Measurements from ENCODE around the gene CACNB4.

CACNB4 gene

GRCh38 chr2:151952691-151953456 is 146.0 kb downstream of the CACNB4 start:
- ChIA-PET CTCF (no interaction called here), POLR2A (no interaction called here)
- DNase-seq (ENCODE audit: extremely low spot score), result no peak
- TF ChIP-seq ZNF384 (IDR thresholded peaks at IDR 0.05) (no peak), NFRKB (IDR thresholded peaks at IDR 0.05) (no peak), CTBP1 (IDR thresholded peaks at IDR 0.05; ENCODE audit: borderline replicate concordance) (no peak), FOXA1 (IDR thresholded peaks at IDR 0.05) (no peak), TARDBP (IDR thresholded peaks at IDR 0.05) (no peak), ARNT (IDR thresholded peaks at IDR 0.05) (no peak), PKNOX1 (IDR thresholded peaks at IDR 0.05) (no peak), BHLHE40 (IDR thresholded peaks at IDR 0.05; ENCODE audit: borderline replicate concordance) (no peak), LEF1 (IDR thresholded peaks at IDR 0.05; ENCODE audit: borderline replicate concordance) (no peak), SUZ12 (IDR thresholded peaks at IDR 0.05) (no peak), FOXK2 (IDR thresholded peaks at IDR 0.05) (no peak), HDGF (IDR thresholded peaks at IDR 0.05; ENCODE audit: borderline replicate concordance) (no peak), L3MBTL2 (conservative IDR thresholded peaks at IDR 0.05) (no peak), SP1 (IDR thresholded peaks at IDR 0.05) (no peak), FOXM1 (IDR thresholded peaks at IDR 0.05; ENCODE audit: borderline replicate concordance) (no peak), ELF4 (IDR thresholded peaks at IDR 0.05) (no peak)

DNA sequence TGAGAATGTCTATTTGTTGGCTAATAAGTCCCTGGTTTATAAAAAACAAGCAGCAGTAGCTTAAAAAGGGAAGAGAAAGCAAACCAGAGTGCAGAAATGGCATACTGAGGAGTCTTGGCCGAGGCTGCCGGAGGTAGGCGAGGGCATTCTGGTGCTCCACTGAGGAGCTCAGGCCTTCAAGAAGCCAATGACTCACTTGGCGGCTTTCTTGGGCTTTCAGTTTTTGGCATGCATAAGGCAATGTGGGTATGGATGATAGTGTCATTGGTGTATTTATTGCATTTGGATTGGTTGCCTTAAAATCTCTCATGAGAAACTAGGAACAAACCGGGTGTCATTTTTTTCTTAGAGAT is 151.1 kb downstream of the CACNB4 start:
- POLR2A ChIA-PET, result no interaction called here
- no peak for DNase-seq (ENCODE audit: extremely low spot score)
- no peak for TF ChIP-seq FOXA1 (IDR thresholded peaks at IDR 0.05)
- no peak for TF ChIP-seq CTBP1 (IDR thresholded peaks at IDR 0.05; ENCODE audit: borderline replicate concordance)
- no peak for TF ChIP-seq SP1 (IDR thresholded peaks at IDR 0.05)
- no peak for TF ChIP-seq ZNF384 (IDR thresholded peaks at IDR 0.05)
- no peak for TF ChIP-seq FOXK2 (IDR thresholded peaks at IDR 0.05)
- no peak for TF ChIP-seq NFRKB (IDR thresholded peaks at IDR 0.05)
- TF ChIP-seq ELF4 (IDR thresholded peaks at IDR 0.05), result no peak
- no peak for TF ChIP-seq PKNOX1 (IDR thresholded peaks at IDR 0.05)
- TF ChIP-seq SUZ12 (IDR thresholded peaks at IDR 0.05), result no peak
- CTCF ChIA-PET, result interaction anchor here (0.9 to 1.1 kb wide), 4 partner anchors 10 to 24 kb away, joined by 3 to 4 read pairs (median 4); no protein-coding TSS in a partner anchor

GRCh38 chr2:151946899-151947812 is 151.7 kb downstream of the CACNB4 start:
- CTCF ChIA-PET, result interaction anchor here (0.9 to 1.1 kb wide), 4 partner anchors 11 to 24 kb away, joined by 3 to 4 read pairs (median 4); no protein-coding TSS in a partner anchor
- no peak for TF ChIP-seq L3MBTL2 (conservative IDR thresholded peaks at IDR 0.05)
- no peak for TF ChIP-seq LEF1 (IDR thresholded peaks at IDR 0.05; ENCODE audit: borderline replicate concordance)
- TF ChIP-seq ELF4 (IDR thresholded peaks at IDR 0.05), result no peak
- no peak for TF ChIP-seq SUZ12 (IDR thresholded peaks at IDR 0.05)
- peak; percentile 72 for DNase-seq (ENCODE audit: extremely low spot score)
- POLR2A ChIA-PET, result no interaction called here

DNA sequence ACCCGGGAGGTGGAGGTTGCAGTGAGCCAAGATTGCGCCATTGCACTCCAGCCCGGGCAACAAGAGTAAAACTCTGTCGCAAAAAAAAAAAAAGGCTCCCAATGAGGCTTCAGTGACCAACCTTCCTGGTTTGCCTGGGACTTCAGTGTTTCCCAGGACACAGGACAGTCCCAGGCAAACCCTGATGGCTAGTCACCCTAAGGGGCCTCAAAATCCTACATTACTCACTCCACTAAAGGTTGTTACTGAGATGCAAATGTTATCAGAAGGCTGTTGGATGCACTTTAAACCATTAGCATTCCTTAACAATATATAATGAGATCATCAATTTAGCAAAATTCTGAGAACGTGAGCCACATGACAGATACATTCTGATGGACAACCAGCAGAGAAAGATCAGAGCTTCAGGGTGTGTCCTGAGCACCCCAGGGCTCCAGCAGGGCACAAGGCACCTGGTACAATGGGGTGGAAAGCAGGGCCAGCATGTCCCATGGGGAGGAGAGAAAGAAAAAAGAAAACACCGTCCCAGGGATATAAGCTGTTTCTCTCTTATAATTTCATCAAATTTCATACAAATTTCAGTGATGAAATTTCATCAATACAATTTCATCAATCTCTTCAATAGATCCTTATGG is 152.5 kb downstream of the CACNB4 start:
- TF ChIP-seq LEF1 (IDR thresholded peaks at IDR 0.05; ENCODE audit: borderline replicate concordance) (no peak), ELF4 (IDR thresholded peaks at IDR 0.05) (no peak), SP1 (IDR thresholded peaks at IDR 0.05) (no peak), L3MBTL2 (conservative IDR thresholded peaks at IDR 0.05) (no peak), ARNT (IDR thresholded peaks at IDR 0.05) (no peak), CTBP1 (IDR thresholded peaks at IDR 0.05; ENCODE audit: borderline replicate concordance) (no peak), HDGF (IDR thresholded peaks at IDR 0.05; ENCODE audit: borderline replicate concordance) (no peak), ZNF384 (IDR thresholded peaks at IDR 0.05) (no peak), TARDBP (IDR thresholded peaks at IDR 0.05) (no peak), PKNOX1 (IDR thresholded peaks at IDR 0.05) (no peak), NFRKB (IDR thresholded peaks at IDR 0.05) (no peak), FOXM1 (IDR thresholded peaks at IDR 0.05; ENCODE audit: borderline replicate concordance) (no peak), FOXK2 (IDR thresholded peaks at IDR 0.05) (no peak), FOXA1 (IDR thresholded peaks at IDR 0.05) (no peak), BHLHE40 (IDR thresholded peaks at IDR 0.05; ENCODE audit: borderline replicate concordance) (no peak), SUZ12 (IDR thresholded peaks at IDR 0.05) (no peak)
- ChIA-PET CTCF (no interaction called here), POLR2A (no interaction called here)
- DNase-seq (ENCODE audit: extremely low spot score), result no peak

- no peak for DNase-seq (ENCODE audit: extremely low spot score)
- no peak for TF ChIP-seq SUZ12 (IDR thresholded peaks at IDR 0.05)
- no peak for TF ChIP-seq BHLHE40 (IDR thresholded peaks at IDR 0.05; ENCODE audit: borderline replicate concordance)
- TF ChIP-seq ELF4 (IDR thresholded peaks at IDR 0.05), result no peak
- no peak for TF ChIP-seq ARNT (IDR thresholded peaks at IDR 0.05)
- no peak for TF ChIP-seq ZNF384 (IDR thresholded peaks at IDR 0.05)
- TF ChIP-seq PKNOX1 (IDR thresholded peaks at IDR 0.05), result no peak
- TF ChIP-seq FOXM1 (IDR thresholded peaks at IDR 0.05; ENCODE audit: borderline replicate concordance), result no peak
- TF ChIP-seq SP1 (IDR thresholded peaks at IDR 0.05), result no peak
- TF ChIP-seq FOXA1 (IDR thresholded peaks at IDR 0.05), result no peak
- TF ChIP-seq L3MBTL2 (conservative IDR thresholded peaks at IDR 0.05), result no peak
- ChIA-PET POLR2A (no interaction called here), CTCF (interaction anchor here (0.6 kb wide), 1 partner anchor 59 kb away, joined by 4 read pairs; no protein-coding TSS in a partner anchor)
Observed at GRCh38 chr2:151945602-151946001, 153.2 kb downstream of the CACNB4 start.

All from HEK293T (cell line).